ENCODE data around the gene OR11A1. TPM values are rescaled to one million over a fixed set of nuclear protein-coding genes. Genes with fewer than 3 reads are reported as not detected.
"Not testable (repeated sequence)": the region's sequence is repeated elsewhere in the genome, so short reads cannot be mapped to it uniquely, and the experiment has no call there.

The OR11A1 gene
- total and polyA plus RNA-seq, 10 donors, result not detected

- no peak overlapping the region for H3K4me3 ChIP-seq
- H3K4me1 ChIP-seq, result no peaks in the 10 kb centered on the region
- peaks cover 0 to 55% (median 4%) of the 10 kb centered on the region in 7 donors for H3K27me3 ChIP-seq (replicated peaks in 1 of 7)
- no peak overlapping the region for H3K27ac ChIP-seq
- no peaks in the 10 kb centered on the region for H3K36me3 ChIP-seq
- peaks cover 0 to 13% (median 0%) of the 10 kb centered on the region in 8 donors for H3K9me3 ChIP-seq
- no peak for TF ChIP-seq CTCF (IDR thresholded peaks at IDR 0.05 in 8 of 11, conservative IDR thresholded peaks at IDR 0.05 in 3 of 11)
- no peak for TF ChIP-seq POLR2AphosphoS5 (IDR thresholded peaks at IDR 0.05)
- DNase-seq, result no peak
- WGBS, 5 donors, result 75 to 88% (median 80%) methylated on average over 1 of the region's 1 CpG
- intact Hi-C loops (cut with DNase I; ENCODE audit: low total_unique reads), result no loop called here
These were observed 9.2 kb downstream of the OR11A1 start for GRCh38 chr6:29447670-29448069.

GRCh38 chr6:29444031-29444430, 12.8 kb downstream of the OR11A1 start:
- H3K27me3 ChIP-seq (replicated peaks in 1 of 7), result peaks cover 0 to 42% (median 4%) of the 10 kb centered on the region in 7 donors
- H3K9me3 ChIP-seq, result peaks cover 0 to 11% (median 0%) of the 10 kb centered on the region in 8 donors
- intact Hi-C loops (cut with DNase I; ENCODE audit: low total_unique reads); H3K4me1 ChIP-seq; H3K27ac ChIP-seq; H3K4me3 ChIP-seq; DNase-seq; H3K36me3 ChIP-seq: not testable (repeated sequence)
- 70 to 85% (median 77%) methylated on average over 1 of the region's 1 CpG for WGBS, 5 donors

- H3K9me3 ChIP-seq, result peaks cover 0 to 11% (median 0%) of the 10 kb centered on the region in 8 donors
- H3K27me3 ChIP-seq (replicated peaks in 1 of 7), result peaks cover 0 to 38% (median 4%) of the 10 kb centered on the region in 7 donors
- H3K36me3 ChIP-seq, result no peaks in the 10 kb centered on the region
- no peak overlapping the region for H3K4me3 ChIP-seq
- H3K27ac ChIP-seq, result no peak overlapping the region
- WGBS, 5 donors, result 74 to 100% (median 81%) methylated on average over 1 of the region's 1 CpG
- intact Hi-C loops (cut with DNase I; ENCODE audit: low total_unique reads), result no loop called here
- no peaks in the 10 kb centered on the region for H3K4me1 ChIP-seq
- no peak for DNase-seq
- no peak for TF ChIP-seq POLR2A (IDR thresholded peaks at IDR 0.05)
- no peak for TF ChIP-seq CTCF (IDR thresholded peaks at IDR 0.05 in 8 of 11, conservative IDR thresholded peaks at IDR 0.05 in 3 of 11)
- no peak for TF ChIP-seq POLR2AphosphoS5 (IDR thresholded peaks at IDR 0.05)
These were observed 14.2 kb downstream of the OR11A1 start for GRCh38 chr6:29442719-29443118.

GRCh38 chr6:29439006-29439405, 17.9 kb downstream of the OR11A1 start, which contains the start of gene OR10C1:
TSS of gene OR10C1 (plus strand) at chr6:29439306. CDS start at chr6:29440016, 710 bp downstream.
- H3K27ac ChIP-seq, result no peak within 1 kb of the TSS
- DNase-seq, result no peak
- H3K36me3 ChIP-seq, result no peaks in the 10 kb centered on the region
- no peaks in the 10 kb centered on the region for H3K4me1 ChIP-seq
- H3K9me3 ChIP-seq, result peaks cover 0 to 6% (median 0%) of the 10 kb centered on the region in 8 donors
- intact Hi-C loops (cut with DNase I; ENCODE audit: low total_unique reads), result no loop called here
- no peak within 1 kb of the TSS for H3K4me3 ChIP-seq
- H3K27me3 ChIP-seq (replicated peaks in 1 of 7), result peaks cover 0 to 21% (median 0%) of the 10 kb centered on the region in 7 donors
- TF ChIP-seq POLR2A (IDR thresholded peaks at IDR 0.05), result no peak

GRCh38 chr6:29436730-29437129, 20.1 kb downstream of the OR11A1 start:
- H3K4me3 ChIP-seq; H3K36me3 ChIP-seq; DNase-seq; H3K4me1 ChIP-seq; H3K27ac ChIP-seq; intact Hi-C loops (cut with DNase I; ENCODE audit: low total_unique reads); H3K9me3 ChIP-seq: not testable (repeated sequence)
- 73 to 80% (median 78%) methylated on average over 18 of the region's 18 CpGs for WGBS, 5 donors
- H3K27me3 ChIP-seq (replicated peaks in 1 of 7), result peaks cover 0 to 21% (median 0%) of the 10 kb centered on the region in 7 donors

GRCh38 chr6:29426654-29427053, 30.2 kb downstream of the OR11A1 start:
- Histone ChIP-seq H3K9me3 (no peaks in the 10 kb centered on the region), H3K27me3 (replicated peaks in 1 of 7) (peaks cover 0 to 15% (median 0%) of the 10 kb centered on the region in 7 donors), H3K36me3 (no peaks in the 10 kb centered on the region), H3K4me1 (no peaks in the 10 kb centered on the region), H3K27ac (no peak overlapping the region), H3K4me3 (no peak overlapping the region)
- intact Hi-C loops (cut with DNase I; ENCODE audit: low total_unique reads), result no loop called here
- 80 to 96% (median 87%) methylated on average over 3 of the region's 3 CpGs for WGBS, 5 donors
- no peak for TF ChIP-seq POLR2AphosphoS5 (IDR thresholded peaks at IDR 0.05)
- no peak for TF ChIP-seq POLR2A (IDR thresholded peaks at IDR 0.05)
- no peak for TF ChIP-seq CTCF (IDR thresholded peaks at IDR 0.05 in 8 of 11, conservative IDR thresholded peaks at IDR 0.05 in 3 of 11)
- DNase-seq, result no peak

Measured in spleen (tissue), 11 donors.